ENCODE results near the gene PALLD. TPM values are rescaled to one million over a fixed set of nuclear protein-coding genes. Genes with fewer than 3 reads are reported as not detected.
A peak's percentile ranks its signal among the peaks of the same experiment; 100 is the strongest.
"Not testable (repeated sequence)": the region's sequence is repeated elsewhere in the genome, so short reads cannot be mapped to it uniquely, and the experiment has no call there.

The PALLD gene
- 179 TPM for total RNA-seq
- long read RNA-seq, full-length matches to known transcripts, result 184 of 388 reads
- long read RNA-seq, partial matches to known transcripts, result 160 of 388 reads
- long read RNA-seq, other reads (novel, unspliced or antisense), result 44 of 388 reads

DNA sequence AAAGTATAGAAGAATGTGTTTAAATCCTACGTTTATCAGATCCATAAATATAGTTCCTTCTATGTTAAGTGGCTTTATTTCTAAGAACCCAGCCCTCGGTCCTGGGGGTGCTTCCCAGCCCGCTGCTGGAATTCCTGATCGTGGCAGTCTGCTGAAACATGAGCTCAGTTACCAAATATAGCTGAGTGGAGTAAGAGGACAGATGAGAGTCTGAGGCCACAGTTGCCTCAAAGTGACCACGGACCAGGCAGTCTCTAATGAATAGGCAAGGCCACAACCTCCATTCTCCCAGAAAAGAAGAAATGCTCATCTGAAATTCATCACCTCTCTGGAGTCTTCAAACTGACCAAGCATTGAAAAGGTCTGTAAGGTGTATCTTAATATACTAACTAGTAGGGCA, at the start of gene PALLD:
Gene PALLD, plus strand, starts transcription at position 219 of the 400 bp plus-strand sequence.
- H3K4me3 ChIP-seq, result no peak within 1 kb of the TSS
- no peak within 1 kb of the TSS for H3K27ac ChIP-seq
- DNase-seq, result no peak
- TF ChIP-seq, protein P1, sequence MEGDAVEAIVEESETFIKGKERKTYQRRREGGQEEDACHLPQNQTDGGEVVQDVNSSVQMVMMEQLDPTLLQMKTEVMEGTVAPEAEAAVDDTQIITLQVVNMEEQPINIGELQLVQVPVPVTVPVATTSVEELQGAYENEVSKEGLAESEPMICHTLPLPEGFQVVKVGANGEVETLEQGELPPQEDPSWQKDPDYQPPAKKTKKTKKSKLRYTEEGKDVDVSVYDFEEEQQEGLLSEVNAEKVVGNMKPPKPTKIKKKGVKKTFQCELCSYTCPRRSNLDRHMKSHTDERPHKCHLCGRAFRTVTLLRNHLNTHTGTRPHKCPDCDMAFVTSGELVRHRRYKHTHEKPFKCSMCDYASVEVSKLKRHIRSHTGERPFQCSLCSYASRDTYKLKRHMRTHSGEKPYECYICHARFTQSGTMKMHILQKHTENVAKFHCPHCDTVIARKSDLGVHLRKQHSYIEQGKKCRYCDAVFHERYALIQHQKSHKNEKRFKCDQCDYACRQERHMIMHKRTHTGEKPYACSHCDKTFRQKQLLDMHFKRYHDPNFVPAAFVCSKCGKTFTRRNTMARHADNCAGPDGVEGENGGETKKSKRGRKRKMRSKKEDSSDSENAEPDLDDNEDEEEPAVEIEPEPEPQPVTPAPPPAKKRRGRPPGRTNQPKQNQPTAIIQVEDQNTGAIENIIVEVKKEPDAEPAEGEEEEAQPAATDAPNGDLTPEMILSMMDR (IDR thresholded peaks at IDR 0.05), result no peak
- no peaks in the 10 kb centered on the region for H3K36me3 ChIP-seq
- peak; percentile 85 for ATAC-seq
- H3K27me3 ChIP-seq, result no peaks in the 10 kb centered on the region
- H3K9me3 ChIP-seq, result no peaks in the 10 kb centered on the region
- intact Hi-C loops (cut with DNase I), result no loop called here
- no peaks in the 10 kb centered on the region for H3K4me1 ChIP-seq

- H3K9me3 ChIP-seq; H3K27ac ChIP-seq; H3K4me3 ChIP-seq; H3K4me1 ChIP-seq; H3K27me3 ChIP-seq; ATAC-seq; intact Hi-C loops (cut with DNase I); DNase-seq: not testable (repeated sequence)
- peaks cover 28% of the 10 kb centered on the region for H3K36me3 ChIP-seq
Measured at GRCh38 chr4:168449063-168449462, 47.8 kb upstream of the PALLD start.

- H3K36me3 ChIP-seq, result peaks cover 28% of the 10 kb centered on the region
Measured at GRCh38 chr4:168449719-168450452, 47.0 kb upstream of the PALLD start.

GRCh38 chr4:168451331-168451730, 45.5 kb upstream of the PALLD start:
- DNase-seq, result no peak
- H3K27ac ChIP-seq, result no peak overlapping the region
- intact Hi-C loops (cut with DNase I), result no loop called here
- no peaks in the 10 kb centered on the region for H3K4me1 ChIP-seq
- ATAC-seq, result peak; percentile 23
- H3K36me3 ChIP-seq, result peaks cover 35% of the 10 kb centered on the region
- H3K9me3 ChIP-seq, result no peaks in the 10 kb centered on the region
- TF ChIP-seq, protein P1 (IDR thresholded peaks at IDR 0.05), result no peak
- H3K4me3 ChIP-seq, result no peak overlapping the region
- no peaks in the 10 kb centered on the region for H3K27me3 ChIP-seq

More at GRCh38 chr4:168449719-168450452, 47.0 kb upstream of the PALLD start:
- H3K4me1 ChIP-seq, result no peaks in the 10 kb centered on the region
- H3K4me3 ChIP-seq, result no peak overlapping the region
- DNase-seq, result no peak
- no peak for ATAC-seq
- H3K9me3 ChIP-seq, result no peaks in the 10 kb centered on the region
- H3K27ac ChIP-seq, result no peak overlapping the region
- H3K27me3 ChIP-seq, result no peaks in the 10 kb centered on the region
- intact Hi-C loops (cut with DNase I), result no loop called here
- TF ChIP-seq, protein P1 (IDR thresholded peaks at IDR 0.05), result no peak

GRCh38 chr4:168451744-168452390, 45.0 kb upstream of the PALLD start:
- no peaks in the 10 kb centered on the region for H3K9me3 ChIP-seq
- no peak for DNase-seq
- no peaks in the 10 kb centered on the region for H3K27me3 ChIP-seq
- H3K27ac ChIP-seq, result no peak overlapping the region
- no peaks in the 10 kb centered on the region for H3K4me1 ChIP-seq
- H3K36me3 ChIP-seq, result peaks cover 35% of the 10 kb centered on the region
- intact Hi-C loops (cut with DNase I), result no loop called here
- TF ChIP-seq, protein P1 (IDR thresholded peaks at IDR 0.05), result no peak
- ATAC-seq, result peak; percentile 55
- no peak overlapping the region for H3K4me3 ChIP-seq

DNA sequence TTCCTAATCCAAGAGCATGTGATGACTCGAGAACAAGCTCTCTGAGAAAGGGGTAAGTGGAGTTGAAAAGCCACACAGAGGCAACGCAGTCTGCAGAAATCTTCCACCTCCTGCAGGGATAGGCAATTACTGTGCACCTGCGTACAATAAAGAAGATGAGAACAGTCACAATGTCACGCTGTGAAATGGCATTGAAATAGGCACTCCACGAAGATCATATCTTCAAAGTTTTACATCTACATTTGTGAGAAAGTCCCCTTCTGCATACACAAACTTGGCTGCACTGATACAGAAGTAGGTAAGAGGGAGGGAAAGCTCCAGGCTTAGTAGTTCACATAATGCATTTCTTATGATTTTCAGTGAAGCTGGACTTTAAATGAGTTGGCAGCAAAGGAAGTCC, 43.7 kb upstream of the PALLD start:
- Histone ChIP-seq H3K27ac (no peak overlapping the region), H3K27me3 (no peaks in the 10 kb centered on the region), H3K36me3 (peaks cover 31% of the 10 kb centered on the region), H3K9me3 (no peaks in the 10 kb centered on the region), H3K4me3 (no peak overlapping the region), H3K4me1 (no peaks in the 10 kb centered on the region)
- TF ChIP-seq, protein P1 (IDR thresholded peaks at IDR 0.05), result no peak
- intact Hi-C loops (cut with DNase I), result no loop called here
- DNase-seq (no peak), ATAC-seq (no peak)

DNA sequence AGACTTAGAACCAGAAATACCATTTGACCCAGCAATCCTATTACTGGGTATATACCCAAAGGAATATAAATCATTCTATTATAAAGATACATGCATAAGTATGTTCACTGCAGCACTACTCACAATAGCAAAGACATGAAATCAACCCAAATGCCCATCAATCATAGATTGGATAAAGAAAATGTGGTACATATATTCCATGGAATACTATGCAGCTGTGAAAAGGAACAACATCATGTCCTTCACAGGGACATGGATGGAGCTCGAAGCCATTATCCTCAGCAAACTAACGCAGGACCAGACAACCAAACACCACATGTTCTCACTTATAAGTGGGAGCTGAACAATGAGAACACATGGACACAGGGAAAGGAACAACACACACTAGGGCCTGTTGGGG, 38.6 kb upstream of the PALLD start:
- intact Hi-C loops (cut with DNase I); H3K27ac ChIP-seq; H3K4me3 ChIP-seq; H3K9me3 ChIP-seq; H3K4me1 ChIP-seq; DNase-seq; ATAC-seq; H3K27me3 ChIP-seq: not testable (repeated sequence)
- peaks cover 21% of the 10 kb centered on the region for H3K36me3 ChIP-seq

Measured in upper lobe of right lung (tissue), 1 donor.